NCI-H128 (cell line): ENCODE measurements around the gene HORMAD2.

ENCODE experiments used
- DNase-seq: peaks from one replicate; lab custom pipeline; 2025; ENCODE audit not compliant: unreplicated experiment; lab: John Stamatoyannopoulos, UW

Gene HORMAD2

DNA sequence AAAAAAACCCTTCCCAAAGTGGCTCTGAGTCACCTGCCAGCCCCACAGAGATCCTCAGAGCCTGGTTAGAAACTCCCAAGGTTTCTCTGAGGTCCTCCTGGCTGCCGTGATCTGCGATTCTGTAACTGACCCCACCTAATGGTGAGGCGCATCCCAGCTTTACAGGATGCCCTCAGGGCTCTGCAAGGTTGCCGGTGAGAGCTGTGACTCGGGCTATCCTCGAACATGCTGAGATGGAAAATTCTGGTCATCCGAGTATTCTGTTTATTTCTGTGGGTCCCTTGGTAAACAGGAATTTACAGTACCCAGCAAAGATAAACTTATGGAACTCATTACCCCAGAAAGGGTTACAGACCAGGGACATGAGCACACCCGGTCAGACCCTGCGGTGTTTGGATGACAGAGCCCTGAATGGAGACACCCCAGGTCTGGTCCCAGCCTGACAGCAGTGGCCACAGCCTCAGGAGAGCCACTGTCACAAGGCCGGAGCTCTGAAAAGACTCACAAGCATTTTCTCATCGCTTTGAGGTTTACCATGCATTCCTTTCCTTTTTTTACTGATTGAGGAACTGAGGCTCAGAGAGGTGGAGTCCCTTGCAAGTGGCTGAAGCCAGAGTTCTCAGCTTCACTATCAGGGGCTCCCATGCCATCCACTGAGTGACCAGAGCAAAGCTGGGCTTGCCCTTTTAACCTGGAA lies 144.0 kb downstream of the HORMAD2 start:
- DNase-seq = no peak

DNA sequence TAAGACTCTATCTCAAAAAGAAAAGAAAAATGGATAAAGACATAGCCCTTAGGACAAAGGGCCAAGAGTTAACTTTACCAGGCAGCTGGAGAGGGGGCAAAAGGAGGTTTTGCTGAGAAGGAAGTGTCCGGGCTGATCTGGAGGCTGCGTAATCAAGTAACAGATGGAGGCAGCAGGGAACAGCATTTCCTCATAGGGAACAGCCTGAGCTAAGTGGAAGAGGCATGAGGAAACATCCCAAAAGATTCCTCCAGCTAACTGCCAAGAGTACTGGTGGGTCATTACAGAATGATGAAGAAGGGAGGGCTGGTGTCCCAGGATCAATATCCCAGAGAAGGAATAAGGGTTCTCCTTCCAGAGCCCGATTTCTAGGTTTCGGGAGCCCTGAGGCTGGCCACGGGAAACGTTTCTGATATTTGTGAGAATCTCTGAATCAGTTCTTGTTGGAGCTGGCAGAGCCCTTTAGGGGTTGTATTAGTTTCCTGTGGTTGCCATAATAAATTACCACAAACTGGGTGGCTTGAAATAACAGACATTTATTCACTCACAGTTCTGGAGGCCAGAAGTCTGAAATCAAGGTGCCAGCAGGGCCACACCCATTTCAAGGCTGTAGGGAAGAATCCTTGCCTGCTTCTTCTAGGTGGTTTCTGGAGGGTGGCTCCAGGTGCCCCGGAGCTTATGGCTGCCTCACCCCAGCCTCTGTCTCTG lies 145.1 kb downstream of the HORMAD2 start:
- DNase-seq = no peak

DNA sequence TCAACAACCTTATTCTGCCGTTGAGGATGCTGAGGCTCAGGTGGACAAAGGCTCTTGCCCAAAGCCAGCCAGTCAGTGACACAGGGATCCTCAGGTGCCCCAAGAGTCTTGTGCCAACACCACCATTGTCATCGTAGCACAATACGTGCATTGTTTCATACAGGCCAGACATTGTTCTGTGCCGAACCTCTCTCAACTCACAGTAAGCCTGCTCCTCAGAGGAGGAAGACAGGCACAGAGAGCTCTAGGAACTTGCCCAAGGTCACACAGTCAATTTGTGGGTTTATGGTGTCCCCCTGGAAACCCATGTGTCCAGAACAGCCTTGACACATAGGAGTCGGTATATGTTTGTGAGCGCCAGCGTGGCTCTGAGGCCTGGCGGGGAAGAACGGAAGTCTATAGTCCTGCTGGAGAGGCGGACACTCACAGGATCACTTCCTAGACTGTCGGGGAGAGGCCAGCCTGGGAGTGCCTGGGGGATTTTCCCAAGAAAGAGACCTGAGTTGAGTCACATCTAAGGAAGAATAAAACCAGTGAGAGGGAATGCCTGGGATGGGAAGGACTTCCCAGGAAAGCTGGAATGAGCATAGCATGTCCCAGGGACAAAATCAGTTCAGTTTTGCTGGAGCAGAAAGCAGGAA lies 146.0 kb downstream of the HORMAD2 start:
- no peak for DNase-seq
